Dermis microvascular lymphatic vessel endothelial cell (primary cell): ENCODE measurements around the gene PSMA6. TPM values are rescaled to one million over a fixed set of nuclear protein-coding genes. Genes with fewer than 3 reads are reported as not detected.
A peak's percentile ranks its signal among the peaks of the same experiment; 100 is the strongest.

Source experiments
- DNase-seq, 2 donors: peaks; one replicate each; pipeline versions ENCODE4 v3.0.0 to v3.0.0-alpha.2; 2010; ENCODE audit warnings: low read depth in 2 of 2
- total RNA-seq: library from RNA; depleted of rRNA; stranded (reverse); fragments of >200 nt; gene quantifications from 2 replicates; pipeline ENCODE4 v1.2.1, GENCODE V29; 2014

Gene PSMA6
- total RNA-seq, 1 donor from 2014 or later, result 213 TPM

- DNase-seq, result peak in 1 of 2 donors; percentile 69
These were observed 73.9 kb downstream of the PSMA6 start for GRCh38 chr14:35366056-35366451.

- no peak for DNase-seq
These were observed 74.4 kb downstream of the PSMA6 start for GRCh38 chr14:35366521-35366976.

- no peak for DNase-seq
These were observed 74.8 kb downstream of the PSMA6 start for GRCh38 chr14:35367056-35367372.

Other genes starting within 250 kb of the PSMA6 start
- gene FAM177A1, start 246.1 kb upstream of the PSMA6 start, total RNA-seq, result 43.9 and 52.2 TPM in 2 replicates
- gene PPP2R3C, start 170.4 kb upstream of the PSMA6 start, total RNA-seq, result 30.2 and 40.3 TPM in 2 replicates
- 23.9 and 24.9 TPM in 2 replicates for gene PRORP, start 169.8 kb upstream of the PSMA6 start, total RNA-seq
- 76.6 and 118 TPM in 2 replicates for gene NFKBIA, start 112.4 kb downstream of the PSMA6 start, total RNA-seq
- gene INSM2, start 241.8 kb downstream of the PSMA6 start, total RNA-seq, result not detected in 2 replicates